SU-DHL-6 (cell line): Measurements from ENCODE around the gene ZDHHC4.

Experiments
- CTCF ChIP-seq: fragments of 200-600 bp; sonication (generic); IDR thresholded peaks from one replicate; pipeline ENCODE4 v1.5.1; 2017; ENCODE audit warnings: antibody characterized with exemption, mild to moderate bottlenecking, low read length, moderate library complexity; ENCODE audit not compliant: insufficient read depth, poor library complexity, severe bottlenecking
- EZH2phosphoT487 ChIP-seq: fragments of 200-600 bp; sonication (generic), shearing (Covaris generic); conservative IDR thresholded peaks from 2 replicates; pipeline ENCODE4 v1.6.1; 2018; ENCODE audit warnings: mild to moderate bottlenecking, antibody characterized with exemption, low read length, moderate library complexity, mixed read lengths

- no peak for TF ChIP-seq CTCF
- no peak for TF ChIP-seq EZH2phosphoT487
Observed at GRCh38 chr7:6571160-6571779, 6.0 kb upstream of the ZDHHC4 start.
